Colonic mucosa (tissue), 4 donors: ENCODE measurements around the gene DUS3L. TPM values are rescaled to one million over a fixed set of nuclear protein-coding genes. Genes with fewer than 3 reads are reported as not detected.

Source experiments
- DNase-seq: peaks from one replicate; pipeline ENCODE4 v3.0.0-alpha.2; 2020
- H3K27ac ChIP-seq: fragments of 200-600 bp; one replicate; pipeline ENCODE4 v1.8.0; 2021
- H3K27me3 ChIP-seq: fragments of 200-600 bp; one replicate; pipeline ENCODE4 v1.8.0; 2021
- H3K36me3 ChIP-seq: fragments of 200-600 bp; one replicate; pipeline ENCODE4 v1.8.0; 2021
- H3K4me1 ChIP-seq: fragments of 200-600 bp; one replicate; pipeline ENCODE4 v1.8.0; 2021; ENCODE audit warnings: mild to moderate bottlenecking
- H3K4me3 ChIP-seq: fragments of 200-600 bp; one replicate; pipeline ENCODE4 v1.8.0; 2021
- H3K9ac ChIP-seq, 2 donors: one replicate each; pipeline ENCODE4 v1.7.0; 2013; ENCODE audit warnings: control low read depth in 2 of 2, low read depth in 2 of 2, low read length in 2 of 2
- H3K9me3 ChIP-seq: fragments of 200-600 bp; one replicate; pipeline ENCODE4 v1.8.0; 2021
- intact Hi-C: fragments of 100-400 bp; cut with DNase I; formaldehyde crosslinking; loops from one replicate; pipeline ENCODE4 v1.14.1; 2022
- total RNA-seq, 2 donors: library from RNA; stranded (reverse); fragmentation: NEBNext Ultra II Directional in 1 of 2; extraction: Animal tissue kit (Norgen Biotek cat#: 25700) in 1 of 2; gene quantifications; one replicate each; pipeline ENCODE4 v1.2.1, GENCODE V29; 2021
- TF ChIP-seq, protein P1 (sequence below): fragments of 200-600 bp; IDR thresholded peaks from one replicate; pipeline ENCODE4 v1.8.0; 2022; ENCODE audit warnings: antibody characterized with exemption, mild to moderate bottlenecking
- donor health status: healthy.
- donor health status: DM: no; HTN: no; CAD: no.
- donor health status: DM: no; HTN: no; CAD: no.

DUS3L gene
- total RNA-seq, 2 donors from 2014 or later, result 20.8 to 47.6 TPM

DNA sequence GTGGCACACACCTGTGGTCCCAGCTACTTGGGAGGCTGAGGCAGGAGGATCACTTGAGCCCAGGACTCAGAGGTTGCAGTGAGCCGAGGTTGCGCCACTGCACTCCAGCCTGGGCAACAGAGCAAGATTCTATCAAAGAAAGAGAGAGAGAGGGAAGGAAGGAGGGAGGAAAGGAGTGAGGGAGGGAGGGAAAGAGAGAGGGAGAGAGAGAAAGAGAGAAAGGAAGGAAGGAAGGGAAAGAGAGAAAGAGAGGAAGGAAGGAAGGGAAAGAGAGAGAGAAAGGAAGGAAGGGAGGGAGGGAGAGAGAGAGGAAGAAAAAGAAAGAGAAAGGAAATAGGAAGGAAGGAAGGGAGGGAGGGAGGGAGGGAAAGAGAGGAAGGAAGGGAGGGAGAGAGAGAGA lies 26.3 kb upstream of the DUS3L start:
- H3K36me3 ChIP-seq, result no peaks in the 10 kb centered on the region
- no peaks in the 10 kb centered on the region for H3K9me3 ChIP-seq
- intact Hi-C loops, result no loop called here
- H3K9ac ChIP-seq, result no peak overlapping the region
- no peak overlapping the region for H3K27ac ChIP-seq
- TF ChIP-seq, protein P1, sequence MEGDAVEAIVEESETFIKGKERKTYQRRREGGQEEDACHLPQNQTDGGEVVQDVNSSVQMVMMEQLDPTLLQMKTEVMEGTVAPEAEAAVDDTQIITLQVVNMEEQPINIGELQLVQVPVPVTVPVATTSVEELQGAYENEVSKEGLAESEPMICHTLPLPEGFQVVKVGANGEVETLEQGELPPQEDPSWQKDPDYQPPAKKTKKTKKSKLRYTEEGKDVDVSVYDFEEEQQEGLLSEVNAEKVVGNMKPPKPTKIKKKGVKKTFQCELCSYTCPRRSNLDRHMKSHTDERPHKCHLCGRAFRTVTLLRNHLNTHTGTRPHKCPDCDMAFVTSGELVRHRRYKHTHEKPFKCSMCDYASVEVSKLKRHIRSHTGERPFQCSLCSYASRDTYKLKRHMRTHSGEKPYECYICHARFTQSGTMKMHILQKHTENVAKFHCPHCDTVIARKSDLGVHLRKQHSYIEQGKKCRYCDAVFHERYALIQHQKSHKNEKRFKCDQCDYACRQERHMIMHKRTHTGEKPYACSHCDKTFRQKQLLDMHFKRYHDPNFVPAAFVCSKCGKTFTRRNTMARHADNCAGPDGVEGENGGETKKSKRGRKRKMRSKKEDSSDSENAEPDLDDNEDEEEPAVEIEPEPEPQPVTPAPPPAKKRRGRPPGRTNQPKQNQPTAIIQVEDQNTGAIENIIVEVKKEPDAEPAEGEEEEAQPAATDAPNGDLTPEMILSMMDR, result no peak
- no peak overlapping the region for H3K4me3 ChIP-seq
- H3K27me3 ChIP-seq, result no peaks in the 10 kb centered on the region
- DNase-seq, result no peak
- H3K4me1 ChIP-seq, result no peaks in the 10 kb centered on the region

- no peaks in the 10 kb centered on the region for H3K4me1 ChIP-seq
- TF ChIP-seq, protein P1, result no peak
- no peak for DNase-seq
- intact Hi-C loops, result no loop called here
- H3K9ac ChIP-seq, result no peak overlapping the region
- no peaks in the 10 kb centered on the region for H3K9me3 ChIP-seq
- no peak overlapping the region for H3K27ac ChIP-seq
- H3K4me3 ChIP-seq, result no peak overlapping the region
- H3K36me3 ChIP-seq, result no peaks in the 10 kb centered on the region
- H3K27me3 ChIP-seq, result no peaks in the 10 kb centered on the region
Observed at GRCh38 chr19:5814852-5815246, 23.9 kb upstream of the DUS3L start.

GRCh38 chr19:5814123-5814851 lies 23.3 kb upstream of the DUS3L start:
- Histone ChIP-seq H3K27me3 (no peaks in the 10 kb centered on the region), H3K9me3 (no peaks in the 10 kb centered on the region), H3K4me3 (no peak overlapping the region), H3K4me1 (no peaks in the 10 kb centered on the region), H3K9ac (no peak overlapping the region), H3K27ac (no peak overlapping the region), H3K36me3 (no peaks in the 10 kb centered on the region)
- intact Hi-C loops, result no loop called here
- TF ChIP-seq, protein P1, result no peak
- DNase-seq, result peak; percentile 55

DNA sequence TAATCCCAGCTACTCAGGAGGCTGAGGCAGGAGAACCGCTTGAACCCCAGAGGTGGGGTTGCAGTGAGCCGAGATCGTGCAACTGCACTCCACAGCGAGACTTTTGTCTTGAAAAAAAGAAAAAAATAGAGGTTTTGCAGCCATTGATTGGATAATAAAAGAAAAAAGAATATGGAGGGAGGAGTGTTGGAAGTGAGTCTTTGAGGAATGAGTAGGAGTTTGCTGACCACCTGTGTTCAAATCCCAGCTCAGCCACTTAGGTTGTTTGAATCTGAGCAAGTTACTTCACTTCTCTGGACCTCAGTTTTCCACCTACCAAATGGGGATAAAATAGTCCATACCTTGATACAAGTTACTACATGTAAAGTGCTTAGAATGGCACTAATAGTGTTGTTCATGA lies 20.2 kb upstream of the DUS3L start:
- Histone ChIP-seq H3K9me3 (no peaks in the 10 kb centered on the region), H3K27ac (no peak overlapping the region), H3K9ac (no peak overlapping the region), H3K36me3 (no peaks in the 10 kb centered on the region), H3K4me1 (no peaks in the 10 kb centered on the region), H3K27me3 (no peaks in the 10 kb centered on the region), H3K4me3 (no peak overlapping the region)
- no peak for DNase-seq
- TF ChIP-seq, protein P1, result no peak
- intact Hi-C loops, result no loop called here

- intact Hi-C loops, result loop anchor here (10.0 kb wide), 1 partner anchor 215 kb away; no protein-coding TSS in a partner anchor
- no peaks in the 10 kb centered on the region for H3K9me3 ChIP-seq
- H3K9ac ChIP-seq, result no peak overlapping the region
- no peaks in the 10 kb centered on the region for H3K27me3 ChIP-seq
- DNase-seq, result no peak
- H3K4me3 ChIP-seq, result no peak overlapping the region
- no peaks in the 10 kb centered on the region for H3K4me1 ChIP-seq
- H3K27ac ChIP-seq, result no peak overlapping the region
- TF ChIP-seq, protein P1, result no peak
- H3K36me3 ChIP-seq, result no peaks in the 10 kb centered on the region
Observed at GRCh38 chr19:5809469-5809868, 18.5 kb upstream of the DUS3L start.
